GM23248 (cell line): Measurements from ENCODE around the gene SYNDIG1. TPM values are rescaled to one million over a fixed set of nuclear protein-coding genes. Genes with fewer than 3 reads are reported as not detected.

Experiments
- DNase-seq: peaks from one replicate; pipeline ENCODE4 v3.0.0-alpha.2; 2015
- H2AFZ ChIP-seq: fragments of 200-600 bp; sonication (generic); 2 replicates; pipeline ENCODE4 v1.6.1; 2016; ENCODE audit warnings: antibody characterized with exemption
- H3F3A ChIP-seq: fragments of 200-600 bp; sonication (generic); 2 replicates; pipeline ENCODE4 v1.6.1; 2016; ENCODE audit warnings: mild to moderate bottlenecking, antibody characterized with exemption, mixed run types; ENCODE audit not compliant: insufficient read depth
- H3K27ac ChIP-seq: fragments of 200-600 bp; sonication (generic); 2 replicates; pipeline ENCODE4 v1.5.1; 2016; ENCODE audit warnings: mild to moderate bottlenecking
- H3K27me3 ChIP-seq: fragments of 200-600 bp; sonication (generic); replicated peaks from 2 replicates; pipeline ENCODE4 v1.6.1; 2016; ENCODE audit warnings: mild to moderate bottlenecking; ENCODE audit not compliant: insufficient read depth
- H3K36me3 ChIP-seq: fragments of 200-600 bp; sonication (generic); 2 replicates; pipeline ENCODE4 v1.6.1; 2016; ENCODE audit warnings: low read depth, mild to moderate bottlenecking
- H3K4me1 ChIP-seq: fragments of 200-600 bp; sonication (generic); 2 replicates; pipeline ENCODE4 v1.6.1; 2016; ENCODE audit warnings: mild to moderate bottlenecking; ENCODE audit not compliant: insufficient read depth
- H3K4me2 ChIP-seq: fragments of 200-600 bp; sonication (generic); one replicate; pipeline ENCODE4 v1.6.1; 2016; ENCODE audit warnings: mild to moderate bottlenecking; ENCODE audit not compliant: unreplicated experiment
- H3K4me3 ChIP-seq: fragments of 200-600 bp; sonication (generic); 2 replicates; pipeline ENCODE4 v1.5.1; 2016; ENCODE audit warnings: mild to moderate bottlenecking
- H3K79me2 ChIP-seq: fragments of 200-600 bp; sonication (generic); 2 replicates; pipeline ENCODE4 v1.6.1; 2016; ENCODE audit warnings: mild to moderate bottlenecking; ENCODE audit not compliant: insufficient read depth
- H3K9ac ChIP-seq: fragments of 200-600 bp; sonication (generic); 2 replicates; pipeline ENCODE4 v1.6.1; 2016; ENCODE audit warnings: mild to moderate bottlenecking
- H3K9me2 ChIP-seq: fragments of 200-600 bp; sonication (generic); 2 replicates; pipeline ENCODE4 v1.6.1; 2016; ENCODE audit warnings: mixed run types, mild to moderate bottlenecking, moderate library complexity; ENCODE audit not compliant: insufficient read depth
- H3K9me3 ChIP-seq: fragments of 200-600 bp; sonication (generic); one replicate; pipeline ENCODE4 v1.6.1; 2017; ENCODE audit warnings: low read depth
- H4K20me1 ChIP-seq: fragments of 200-600 bp; sonication (generic); 2 replicates; pipeline ENCODE4 v1.6.0; 2016; ENCODE audit not compliant: insufficient read depth
- EZH2 ChIP-seq: fragments of 200-600 bp; sonication (generic); IDR thresholded peaks from 2 replicates; pipeline ENCODE4 v1.6.1; 2018; ENCODE audit warnings: antibody characterized with exemption, mild to moderate bottlenecking; ENCODE audit not compliant: insufficient read depth, poor library complexity, severe bottlenecking
- EZH2phosphoT487 ChIP-seq: fragments of 200-600 bp; sonication (generic); IDR thresholded peaks from 2 replicates; pipeline ENCODE4 v1.6.1; 2018; ENCODE audit warnings: antibody characterized with exemption, moderate library complexity, mild to moderate bottlenecking, low read depth; ENCODE audit not compliant: insufficient read depth
- WGBS, 2 experiments: methylation state at CpG; one replicate each; pipeline ENCODE4 v1.1.6; 2015 to 2017; ENCODE audit warnings: low lambda C conversion rate in 2 of 2, low coverage in 1 of 2; ENCODE audit errors: missing lambda C conversion rate in 2 of 2; 5-methylcytosine and 5-hydroxymethylcytosine counted together
- in situ Hi-C: fragments of 300-500 bp; cut with MboI; formaldehyde crosslinking; loops from 2 replicates; pipeline ENCODE4 v1.15.0; 2020
- polyA plus RNA-seq: library from polyadenylated mRNA; unstranded; fragments of >200 nt; fragmentation: Nextera tagmentation; extraction: Ambion mirVana; gene quantifications from 2 replicates; pipeline ENCODE4 v1.2.1, GENCODE V29; 2016
- total RNA-seq: library from RNA; depleted of rRNA; stranded (reverse); fragments of >200 nt; shearing (Covaris generic); gene quantifications from 2 replicates; pipeline ENCODE4 v1.2.3, GENCODE V29; 2014

Gene SYNDIG1
- total and polyA plus RNA-seq, 2 experiments from 2014 or later = 1.6 to 2.6 TPM

DNA sequence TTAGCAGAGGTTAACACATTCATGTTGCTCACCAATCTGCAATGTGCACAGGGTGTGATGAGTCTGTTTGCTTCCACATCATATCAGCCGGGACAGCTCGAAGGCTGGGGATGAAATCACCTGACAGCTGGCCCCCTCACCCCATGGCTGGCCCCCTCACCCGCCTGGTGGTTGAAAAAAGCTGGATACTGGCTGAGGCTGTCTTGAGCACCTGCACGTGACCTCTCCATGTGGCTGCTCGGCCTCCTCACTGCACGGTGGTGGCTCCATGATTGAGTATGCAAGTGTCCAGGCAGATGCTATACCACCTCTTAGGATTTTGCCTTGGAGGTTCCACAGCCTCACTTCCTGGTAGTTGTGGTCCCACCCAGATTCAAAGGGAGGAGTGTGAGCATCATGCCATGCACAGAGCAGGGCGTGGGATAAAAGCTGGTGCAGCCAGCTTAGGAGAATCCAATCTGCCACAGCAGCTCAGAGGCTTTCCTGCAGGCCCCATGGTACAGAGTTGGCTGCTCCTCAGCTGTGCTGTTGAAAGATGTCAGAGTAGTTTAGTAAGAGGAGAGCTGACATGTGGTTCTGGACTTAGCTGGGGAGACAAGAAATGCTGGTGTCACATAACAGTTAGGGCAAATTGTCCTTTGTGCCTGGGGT, 29.6 kb upstream of the SYNDIG1 start:
- Histone ChIP-seq H3F3A (no peaks in the 10 kb centered on the region), H3K27ac (no peak overlapping the region), H2AFZ (no peak overlapping the region), H3K4me2 (no peak overlapping the region), H3K36me3 (no peaks in the 10 kb centered on the region), H3K9me2 (no peaks in the 10 kb centered on the region), H3K79me2 (no peaks in the 10 kb centered on the region), H3K9me3 (no peaks in the 10 kb centered on the region), H3K27me3 (peaks cover 15% of the 10 kb centered on the region; the same call in 1 of the 2 replicates), H4K20me1 (no peaks in the 10 kb centered on the region), H3K4me3 (no peak overlapping the region), H3K9ac (no peak overlapping the region), H3K4me1 (no peaks in the 10 kb centered on the region)
- 37 to 47% methylated on average over 7 of the region's 7 CpGs for whole genome bisulfite sequencing, 2 experiments
- TF ChIP-seq EZH2phosphoT487 (no peak), EZH2 (no peak)
- DNase-seq = no peak
- in situ Hi-C loops = no loop called here

DNA sequence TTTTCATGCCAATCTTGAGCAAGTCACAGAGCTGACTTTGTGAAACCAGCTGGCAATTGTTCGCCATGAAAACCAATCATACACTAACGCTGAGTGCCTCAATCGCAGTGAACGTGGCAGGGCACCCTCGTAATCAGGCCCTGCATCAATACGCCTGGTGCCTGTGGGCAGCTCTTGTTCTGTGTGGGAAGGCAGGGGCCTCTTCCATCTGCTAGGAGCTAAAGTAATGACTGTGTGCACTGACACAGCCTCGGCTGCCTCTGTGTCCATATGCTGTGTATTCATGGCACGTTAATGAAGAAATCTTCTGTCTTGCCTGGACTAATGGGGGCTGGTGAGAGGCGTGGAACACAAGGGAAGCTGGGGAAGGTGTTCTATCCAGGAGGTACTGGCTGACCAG, 27.8 kb upstream of the SYNDIG1 start:
- no peak overlapping the region for H3K9ac ChIP-seq
- no peaks in the 10 kb centered on the region for H3K79me2 ChIP-seq
- no peak overlapping the region for H3K4me3 ChIP-seq
- H3K27me3 ChIP-seq = peaks cover 26% of the 10 kb centered on the region; the same call in 1 of the 2 replicates
- WGBS, 2 experiments = 49 to 52% methylated on average over 9 of the region's 9 CpGs
- no peak for DNase-seq
- no peak for TF ChIP-seq EZH2
- no peak for TF ChIP-seq EZH2phosphoT487
- no peak overlapping the region for H3K27ac ChIP-seq
- no peaks in the 10 kb centered on the region for H3K9me3 ChIP-seq
- in situ Hi-C loops = no loop called here
- no peaks in the 10 kb centered on the region for H3K4me1 ChIP-seq
- no peaks in the 10 kb centered on the region for H3F3A ChIP-seq
- no peaks in the 10 kb centered on the region for H3K9me2 ChIP-seq
- no peaks in the 10 kb centered on the region for H4K20me1 ChIP-seq
- no peak overlapping the region for H2AFZ ChIP-seq
- no peak overlapping the region for H3K4me2 ChIP-seq
- no peaks in the 10 kb centered on the region for H3K36me3 ChIP-seq

DNA sequence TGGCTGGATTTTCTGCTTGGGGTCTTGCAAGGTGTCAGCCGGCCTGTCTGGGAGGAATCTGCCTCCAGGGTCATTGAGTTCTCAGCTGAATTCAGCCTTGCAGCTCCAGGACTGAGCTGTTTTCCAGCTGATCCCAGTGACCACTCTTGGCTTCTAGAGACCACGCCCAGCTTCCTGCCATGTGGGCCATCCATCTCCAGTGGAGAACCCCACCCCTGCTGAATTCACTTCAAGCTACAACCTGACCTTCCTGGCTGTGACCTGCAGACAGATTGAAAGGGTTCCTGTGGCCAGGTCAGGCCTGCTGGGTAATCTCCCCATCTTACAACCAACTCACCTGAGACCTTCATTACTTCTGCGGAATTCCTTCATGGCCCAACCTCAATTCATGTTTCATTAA, 26.5 kb upstream of the SYNDIG1 start:
- no peaks in the 10 kb centered on the region for H3F3A ChIP-seq
- DNase-seq = no peak
- no peaks in the 10 kb centered on the region for H3K4me1 ChIP-seq
- no peak overlapping the region for H3K9ac ChIP-seq
- H3K27ac ChIP-seq = no peak overlapping the region
- H2AFZ ChIP-seq = no peak overlapping the region
- TF ChIP-seq EZH2 (no peak), EZH2phosphoT487 (no peak)
- in situ Hi-C loops = no loop called here
- no peaks in the 10 kb centered on the region for H3K36me3 ChIP-seq
- H3K9me3 ChIP-seq = no peaks in the 10 kb centered on the region
- peaks cover 29% of the 10 kb centered on the region; the same call in 1 of the 2 replicates for H3K27me3 ChIP-seq
- H3K4me3 ChIP-seq = no peak overlapping the region
- 61 to 70% methylated on average over 3 of the region's 3 CpGs for WGBS, 2 experiments
- H3K9me2 ChIP-seq = no peaks in the 10 kb centered on the region
- no peak overlapping the region for H3K4me2 ChIP-seq
- no peaks in the 10 kb centered on the region for H3K79me2 ChIP-seq
- H4K20me1 ChIP-seq = no peaks in the 10 kb centered on the region

DNA sequence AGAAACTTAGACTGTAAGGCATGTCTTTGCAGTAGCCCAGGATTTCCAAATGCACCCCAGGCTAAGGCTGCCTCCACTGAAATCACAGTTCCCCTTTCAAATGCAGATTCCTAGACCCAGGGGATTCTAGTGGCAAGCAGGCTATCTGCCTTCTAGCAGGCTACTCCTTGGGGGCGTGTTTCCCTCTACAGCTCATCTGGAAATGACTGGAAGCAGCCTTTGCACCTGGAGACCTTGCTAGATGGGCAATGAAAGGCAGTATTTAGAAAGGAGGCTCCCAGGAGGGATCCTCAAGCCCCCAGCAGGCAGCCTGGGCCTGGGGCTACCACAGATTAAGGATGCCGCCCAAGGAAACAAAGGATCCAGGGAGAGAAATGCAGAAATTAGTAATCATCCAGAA, 26.0 kb upstream of the SYNDIG1 start:
- no peaks in the 10 kb centered on the region for H3K79me2 ChIP-seq
- no peaks in the 10 kb centered on the region for H3K4me1 ChIP-seq
- no peak for DNase-seq
- 72 to 77% methylated on average over 2 of the region's 2 CpGs for WGBS, 2 experiments
- H3K9me3 ChIP-seq = no peaks in the 10 kb centered on the region
- no peak overlapping the region for H3K27ac ChIP-seq
- H2AFZ ChIP-seq = no peak overlapping the region
- peaks cover 27% of the 10 kb centered on the region; the same call in 1 of the 2 replicates for H3K27me3 ChIP-seq
- no peaks in the 10 kb centered on the region for H3K9me2 ChIP-seq
- TF ChIP-seq EZH2 = no peak
- TF ChIP-seq EZH2phosphoT487 = no peak
- H3K36me3 ChIP-seq = no peaks in the 10 kb centered on the region
- no peak overlapping the region for H3K4me3 ChIP-seq
- no peak overlapping the region for H3K4me2 ChIP-seq
- H3K9ac ChIP-seq = no peak overlapping the region
- in situ Hi-C loops = no loop called here
- no peaks in the 10 kb centered on the region for H4K20me1 ChIP-seq
- no peaks in the 10 kb centered on the region for H3F3A ChIP-seq
